HG02943 (cell line): ENCODE data around the gene DDX31.
A peak's percentile ranks its signal among the peaks of the same experiment; 100 is the strongest.

Experiments
- ATAC-seq: cut with Tn5 transposase; IDR thresholded peaks from one replicate; pipeline ENCODE4 v1.9.1; 2021; ENCODE audit warnings: mild to moderate bottlenecking, low read depth, moderate library complexity; ENCODE audit not compliant: unreplicated experiment

Gene DDX31

DNA sequence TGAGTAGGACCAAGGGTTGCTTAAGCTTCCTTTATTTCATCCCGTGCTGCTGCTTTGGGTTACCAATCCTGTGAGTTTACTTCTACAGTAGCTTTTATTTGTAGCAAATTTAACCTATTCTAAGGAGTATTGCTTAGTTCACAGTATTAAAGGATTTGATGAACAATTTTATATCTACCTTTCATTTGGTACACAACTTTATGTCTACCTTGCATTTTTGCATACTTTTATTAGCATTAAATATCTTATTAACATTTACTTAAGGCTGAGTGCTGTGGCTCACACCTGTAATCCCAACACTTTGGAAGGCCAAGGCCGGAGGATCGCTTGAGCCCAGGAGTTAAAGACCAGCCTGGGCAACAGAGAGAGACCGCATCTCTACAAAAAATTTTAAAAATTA, 4.7 kb upstream of the DDX31 start:
- no peak for ATAC-seq

GRCh38 chr9:132673355-132673754, 3.6 kb upstream of the DDX31 start:
- no peak for ATAC-seq

DNA sequence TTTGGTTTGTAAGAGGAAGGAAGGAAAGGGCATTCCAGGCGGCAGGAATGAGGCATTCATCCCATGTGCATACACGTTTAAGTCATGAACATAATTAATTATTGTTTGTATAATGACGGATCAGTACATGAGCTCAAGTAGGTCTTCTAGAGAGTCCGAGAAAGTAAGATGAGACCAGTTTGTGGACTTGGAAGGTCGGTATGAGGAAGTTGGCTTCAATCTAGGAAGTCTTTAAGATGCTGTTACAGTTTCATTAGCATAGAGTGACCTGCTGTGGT, 2.6 kb upstream of the DDX31 start:
- ATAC-seq: no peak

- ATAC-seq: no peak
Measured at GRCh38 chr9:132671620-132672412, 2.0 kb upstream of the DDX31 start.

GRCh38 chr9:132670457-132671391, 941 bp upstream of the DDX31 start, which contains the start of gene GTF3C4:
Gene GTF3C4, plus strand, starts transcription at chr9:132670464. Its CDS starts 135 bp downstream, at chr9:132670599.
- ATAC-seq: peak; percentile 14

DNA sequence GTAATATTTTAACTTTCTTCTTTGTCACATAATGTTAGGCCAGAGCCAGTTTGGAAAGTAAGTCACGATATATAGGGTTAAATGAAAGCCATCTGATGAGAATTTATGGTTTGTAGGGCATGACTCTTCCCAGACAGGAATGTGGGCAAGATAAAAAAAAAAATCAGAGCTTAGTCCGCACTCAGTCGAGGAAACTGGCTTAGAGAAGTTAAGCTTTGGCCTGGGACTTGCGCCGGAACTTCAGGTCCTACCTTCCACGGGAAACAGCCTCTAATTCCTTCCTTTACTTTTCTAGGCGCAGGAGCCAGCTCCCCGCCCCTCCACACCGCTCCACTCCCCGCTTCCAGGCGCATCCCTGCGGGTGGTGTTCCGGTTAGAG, 475 bp downstream of the DDX31 start:
- no peak for ATAC-seq

- no peak for ATAC-seq
Measured at GRCh38 chr9:132663851-132664250, 5.9 kb downstream of the DDX31 start.

- no peak for ATAC-seq
Measured at GRCh38 chr9:132663117-132663516, 6.7 kb downstream of the DDX31 start.

GRCh38 chr9:132662152-132662945, 7.4 kb downstream of the DDX31 start:
- ATAC-seq: no peak

GRCh38 chr9:132656299-132656698, 13.5 kb downstream of the DDX31 start:
- no peak for ATAC-seq

DNA sequence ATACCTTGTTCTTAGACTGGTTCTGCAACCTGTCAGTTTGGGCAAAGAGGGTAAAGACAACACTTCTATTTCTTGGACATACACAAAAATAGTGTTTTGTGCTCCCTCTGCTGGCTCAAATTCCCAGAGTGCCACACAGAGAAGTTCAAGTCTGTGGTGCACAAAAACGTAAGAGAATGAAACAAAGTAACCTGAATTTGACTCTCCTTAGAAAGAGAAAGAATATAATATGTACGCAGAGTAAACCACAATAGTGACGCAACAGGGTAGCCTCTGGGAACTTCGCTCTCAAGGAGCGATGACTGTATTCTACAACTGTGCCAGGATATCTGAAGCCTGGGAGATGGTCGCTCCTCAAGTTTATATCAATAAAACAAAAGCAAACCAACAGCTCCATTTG, 18.5 kb downstream of the DDX31 start:
- ATAC-seq: no peak

DNA sequence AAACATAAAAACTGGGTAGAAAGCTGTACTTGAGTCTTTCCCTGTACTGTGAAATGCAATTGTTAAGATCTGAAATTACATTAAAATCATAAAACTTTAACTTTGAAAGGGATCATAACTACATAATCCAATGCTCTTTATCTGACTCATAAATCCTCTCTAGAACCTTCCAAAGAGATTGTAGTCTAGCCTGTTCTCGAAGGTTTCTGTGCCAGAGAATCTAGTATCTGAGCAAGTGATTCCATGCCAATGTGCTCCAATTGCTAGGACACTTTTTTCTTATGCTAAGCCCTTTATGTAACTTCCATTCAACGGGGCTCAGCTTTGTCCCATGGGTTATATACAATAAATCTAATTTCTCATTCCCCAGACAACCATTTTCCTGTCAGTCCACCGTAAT, 21.1 kb downstream of the DDX31 start:
- no peak for ATAC-seq

GRCh38 chr9:132648283-132648682, 21.5 kb downstream of the DDX31 start:
- ATAC-seq: no peak

GRCh38 chr9:132647806-132648205, 22.0 kb downstream of the DDX31 start:
- no peak for ATAC-seq

- ATAC-seq: no peak
Measured at GRCh38 chr9:132647355-132647754, 22.4 kb downstream of the DDX31 start.

DNA sequence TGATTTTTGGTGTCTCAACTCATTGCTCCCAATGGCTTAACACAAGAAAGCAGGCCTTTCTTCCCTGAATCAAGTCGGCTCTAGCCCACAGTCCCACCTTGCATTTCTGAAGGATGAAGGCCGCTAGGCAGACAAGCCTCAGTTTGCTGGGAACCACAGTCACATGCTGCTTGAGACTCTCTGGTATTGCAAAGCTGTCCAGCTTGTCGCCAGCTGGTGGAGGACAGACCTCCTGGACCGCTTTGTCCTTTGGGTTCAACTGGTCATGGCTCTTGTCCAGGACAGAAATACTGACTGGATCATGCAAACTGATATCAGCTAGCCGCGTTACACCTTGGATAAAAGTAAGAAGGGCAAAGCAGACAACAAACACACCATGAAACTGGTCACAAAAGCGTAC, 23.1 kb downstream of the DDX31 start:
- no peak for ATAC-seq

GRCh38 chr9:132645711-132646110, 24.1 kb downstream of the DDX31 start:
- no peak for ATAC-seq

DNA sequence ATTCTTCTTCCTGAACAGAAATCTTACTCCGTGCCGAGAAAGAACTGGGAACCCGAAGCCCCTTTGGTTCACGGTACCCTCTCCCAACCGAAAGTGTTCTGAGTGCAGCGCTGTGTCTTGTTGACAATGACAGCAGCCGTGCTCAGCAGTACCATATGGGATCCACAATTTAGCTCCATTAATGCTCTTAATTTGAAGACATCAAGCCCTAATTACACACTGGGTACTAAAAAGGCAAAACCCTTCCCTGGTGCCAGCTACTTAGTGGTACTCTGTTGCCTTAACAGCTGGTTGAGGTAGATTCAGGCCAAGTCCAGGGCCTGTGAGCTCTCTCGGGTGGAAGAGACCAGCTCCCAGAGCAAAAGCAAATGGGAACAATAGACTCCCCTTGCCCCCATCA, 24.5 kb downstream of the DDX31 start:
- ATAC-seq: no peak

GRCh38 chr9:132644251-132644650, 25.5 kb downstream of the DDX31 start:
- no peak for ATAC-seq

- no peak for ATAC-seq
Measured at GRCh38 chr9:132641216-132641615, 28.6 kb downstream of the DDX31 start.

DNA sequence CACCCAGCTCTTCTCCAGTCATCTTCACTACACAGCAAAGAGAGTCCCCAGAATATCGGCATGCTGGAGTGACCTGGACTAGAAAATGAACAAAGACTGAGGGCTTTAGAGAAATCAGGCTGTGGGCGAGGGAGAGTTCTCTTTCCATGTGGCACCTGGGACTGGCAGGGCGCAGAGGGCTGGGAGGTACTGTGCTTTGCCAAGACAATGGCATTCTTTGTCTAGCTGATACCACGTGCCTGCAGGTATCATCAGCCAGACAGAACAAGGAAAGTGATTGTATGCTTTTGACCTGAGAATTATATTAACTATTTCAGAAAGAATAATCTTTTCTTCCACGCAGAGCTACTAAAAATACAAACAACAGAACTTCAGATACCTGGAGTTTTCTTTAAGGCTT, 30.5 kb downstream of the DDX31 start:
- no peak for ATAC-seq
